ENCODE results near the gene TERB1.
A peak's percentile ranks its signal among the peaks of the same experiment; 100 is the strongest.

GRCh38 chr16:66728117-66728787 lies 73.1 kb downstream of the TERB1 start:
- peak; percentile 75 for TF ChIP-seq CTCF (IDR thresholded peaks at IDR 0.05)
- TF ChIP-seq EZH2 (IDR thresholded peaks at IDR 0.05) = no peak
